Ramos (cell line): ENCODE data around the gene C8G.

Experiments
- in situ Hi-C: fragments of 300-500 bp; cut with MboI; formaldehyde crosslinking; loops from one replicate; pipeline ENCODE4 v1.14.3; 2022; ENCODE audit warnings: low sequenced_read_pairs; ENCODE audit not compliant: unreplicated experiment

C8G gene

DNA sequence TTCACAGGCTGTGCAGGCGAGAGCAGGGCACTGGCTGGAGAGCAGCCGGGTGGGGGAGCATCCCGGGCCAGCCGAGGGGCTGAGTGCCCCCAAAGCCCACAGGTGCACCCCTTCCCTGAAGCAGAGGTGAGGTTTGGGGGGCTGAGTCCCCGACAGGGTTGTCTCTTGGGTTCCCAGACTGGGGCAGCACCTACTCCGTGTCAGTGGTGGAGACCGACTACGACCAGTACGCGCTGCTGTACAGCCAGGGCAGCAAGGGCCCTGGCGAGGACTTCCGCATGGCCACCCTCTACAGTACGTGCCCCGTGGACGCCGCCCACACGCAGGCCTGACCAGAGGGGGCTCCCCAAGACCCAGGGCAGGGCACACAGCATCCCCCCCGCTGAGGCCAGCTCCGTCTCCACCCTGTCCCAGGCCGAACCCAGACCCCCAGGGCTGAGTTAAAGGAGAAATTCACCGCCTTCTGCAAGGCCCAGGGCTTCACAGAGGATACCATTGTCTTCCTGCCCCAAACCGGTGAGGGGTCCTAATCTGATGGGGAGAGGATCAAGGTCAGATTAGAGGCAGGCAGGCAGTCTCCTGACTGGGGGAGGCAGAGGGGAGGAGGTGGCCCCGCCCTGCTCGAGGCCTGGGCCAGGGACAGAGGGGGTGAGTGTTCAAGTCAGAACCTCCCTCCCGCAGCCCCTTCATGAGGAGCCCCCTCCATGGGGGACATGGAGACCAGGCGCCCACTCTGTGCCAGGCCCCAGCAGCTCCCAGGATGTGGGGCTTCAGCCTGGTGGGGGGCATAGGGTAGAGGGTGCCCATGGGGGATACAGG, 34.9 kb downstream of the C8G start:
- in situ Hi-C loops, result no loop called here

DNA sequence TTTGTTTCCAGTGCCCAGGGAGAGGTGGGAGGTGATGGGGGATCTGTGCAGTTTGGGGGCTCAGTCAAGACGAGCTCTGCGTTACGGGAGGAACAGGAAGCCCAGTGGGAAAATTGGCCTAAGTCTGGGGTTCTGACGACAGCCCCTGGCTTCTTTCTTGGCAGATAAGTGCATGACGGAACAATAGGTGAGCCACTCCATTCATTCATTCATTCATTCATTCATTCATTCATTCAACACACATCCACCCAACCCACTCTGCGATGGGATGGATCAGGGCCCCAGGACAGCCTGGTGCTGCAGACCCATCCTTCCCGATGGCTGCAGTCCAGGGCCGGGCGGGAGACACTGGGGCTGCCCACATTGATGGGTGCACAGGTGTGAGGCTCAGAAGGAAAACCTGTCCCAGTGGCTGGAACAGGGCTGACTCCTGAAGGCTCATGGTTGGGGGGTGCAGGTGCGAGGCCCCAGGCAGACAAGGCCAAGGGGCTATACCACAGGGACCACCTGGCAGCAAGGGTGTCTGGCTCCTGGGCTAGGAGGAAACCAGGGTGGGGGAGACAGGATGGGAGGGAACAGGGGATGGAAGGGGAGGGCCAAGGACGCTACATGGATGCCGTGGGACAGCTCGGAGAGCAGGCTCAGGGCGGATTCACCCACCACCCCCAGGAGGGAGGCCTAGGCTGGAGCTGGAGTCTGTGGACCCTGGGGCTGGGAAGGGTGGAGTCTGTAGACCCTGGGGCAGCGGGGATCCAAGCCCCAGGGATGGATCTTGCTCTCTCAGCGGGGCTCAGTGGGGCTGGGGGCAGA, 35.8 kb downstream of the C8G start:
- in situ Hi-C loops, result no loop called here

DNA sequence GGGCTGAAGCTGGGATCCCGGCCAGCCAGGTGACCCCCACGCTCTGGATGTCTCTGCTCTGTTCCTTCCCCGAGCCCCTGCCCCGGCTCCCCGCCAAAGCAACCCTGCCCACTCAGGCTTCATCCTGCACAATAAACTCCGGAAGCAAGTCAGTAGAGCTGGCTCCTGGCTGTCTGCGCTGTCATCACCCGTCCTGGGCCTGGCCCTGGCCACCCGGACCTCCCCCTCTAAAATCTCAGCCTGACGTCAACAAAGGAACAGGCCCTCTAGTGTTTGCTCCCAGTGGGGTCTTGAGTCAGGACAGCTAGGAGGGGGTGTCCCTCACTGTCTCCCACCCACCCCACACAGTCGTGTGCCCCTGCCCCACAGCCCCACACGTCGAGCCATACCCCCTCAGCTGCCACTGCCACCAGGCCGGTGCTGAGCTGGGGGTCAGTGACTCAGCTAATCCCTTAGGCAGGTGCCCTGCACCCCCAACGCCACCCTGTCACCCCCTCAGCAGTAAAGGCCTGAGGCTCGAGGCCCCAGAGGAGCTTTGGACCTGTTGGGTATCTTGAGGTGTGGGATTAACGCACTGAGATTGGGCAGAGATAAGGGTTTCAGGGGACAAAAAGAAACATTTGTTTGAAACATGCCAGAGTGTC, 36.7 kb downstream of the C8G start:
- in situ Hi-C loops, result no loop called here

- in situ Hi-C loops, result no loop called here
Observed at GRCh38 chr9:136982232-136983051, 37.4 kb downstream of the C8G start, which contains the start of gene LCNL1. Gene LCNL1 (plus strand): TSS chr9:136982993. CDS start chr9:136983587, 594 bp downstream.

- in situ Hi-C loops, result no loop called here
Observed at GRCh38 chr9:136983167-136983566, 38.1 kb downstream of the C8G start.

- in situ Hi-C loops, result no loop called here
Observed at GRCh38 chr9:136983656-136984314, 38.7 kb downstream of the C8G start.

DNA sequence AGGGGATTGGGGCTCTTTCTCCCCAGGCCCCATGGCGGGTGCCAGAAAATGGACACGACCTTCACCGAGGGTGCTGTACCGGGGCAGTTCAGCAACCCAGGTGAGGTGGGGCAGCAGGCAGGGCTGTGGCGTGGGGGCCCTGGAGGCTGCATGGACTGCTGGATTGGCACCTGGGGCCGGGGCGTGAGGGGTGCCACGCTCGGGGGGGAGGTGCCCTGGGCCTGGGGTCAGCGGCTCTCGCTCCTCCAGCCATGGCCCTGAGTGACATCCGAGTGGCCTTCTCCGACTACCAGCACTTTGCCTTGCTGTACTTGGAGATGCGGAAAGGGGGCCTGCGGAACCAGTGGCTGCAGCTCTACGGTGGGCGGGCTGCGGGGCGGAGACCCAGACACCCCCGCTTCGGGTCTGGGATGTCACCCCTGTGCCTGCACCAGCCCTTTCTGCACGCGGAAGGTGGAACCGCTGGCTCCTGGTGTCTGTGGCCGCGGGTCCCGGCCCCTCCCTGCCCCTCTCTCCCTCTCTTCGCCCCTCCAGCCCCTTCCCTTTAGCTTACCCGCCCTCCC, 39.5 kb downstream of the C8G start:
- in situ Hi-C loops, result no loop called here

- in situ Hi-C loops, result no loop called here
Observed at GRCh38 chr9:136985027-136985602, 40.1 kb downstream of the C8G start.

DNA sequence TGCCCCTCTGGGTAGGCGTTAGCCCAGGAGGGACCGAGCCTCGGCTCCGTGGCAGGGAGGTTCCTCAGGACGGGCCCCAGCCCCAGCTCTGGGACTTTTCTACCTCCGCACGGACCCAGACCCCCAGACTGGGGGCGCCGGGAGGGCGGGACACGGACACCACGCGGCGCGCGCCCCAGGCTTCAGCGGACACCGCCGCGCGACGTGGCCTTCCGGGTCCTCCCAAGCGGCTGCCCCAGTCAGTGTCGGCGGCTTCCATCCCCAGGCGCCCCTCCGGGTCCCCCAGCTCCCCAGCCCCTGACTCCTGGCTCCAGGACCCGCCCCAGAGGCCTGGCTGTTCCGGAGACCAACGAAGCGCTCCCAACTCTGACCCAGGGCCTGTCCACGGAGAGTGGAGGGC, 40.8 kb downstream of the C8G start:
- in situ Hi-C loops, result no loop called here

- in situ Hi-C loops, result no loop called here
Observed at GRCh38 chr9:136988872-136989271, 43.8 kb downstream of the C8G start.

DNA sequence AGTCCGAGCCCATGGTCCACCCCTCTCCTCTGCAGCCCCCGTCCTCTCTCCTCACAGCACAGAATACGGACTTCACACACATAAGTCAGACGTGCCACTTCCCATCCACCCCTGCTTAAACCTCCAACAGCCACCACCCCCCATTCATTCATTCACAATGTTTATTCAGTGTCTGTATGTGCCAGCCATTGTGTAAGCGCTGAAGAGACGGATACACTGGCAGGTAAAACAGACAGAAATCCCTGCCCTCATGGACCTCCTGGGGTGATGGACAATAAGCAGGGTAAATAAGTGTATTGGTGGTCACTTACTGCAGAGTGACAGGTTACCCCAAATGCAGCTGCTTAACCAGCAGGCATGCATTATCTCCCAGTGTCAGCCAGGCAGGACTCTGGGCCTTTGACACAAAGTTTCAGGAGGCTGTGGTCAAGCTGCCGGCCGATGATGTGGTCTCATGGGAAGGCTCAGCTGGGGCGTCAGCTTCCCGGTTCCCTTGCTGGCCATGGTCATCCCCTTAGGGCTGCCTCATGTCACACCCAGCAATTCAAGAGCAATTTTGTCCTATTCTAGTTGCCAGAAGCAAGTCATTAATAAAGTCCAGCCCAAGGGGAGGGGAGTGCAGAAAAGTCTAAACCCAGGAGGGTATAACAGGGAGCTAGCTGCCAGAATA, 45.3 kb downstream of the C8G start:
- in situ Hi-C loops, result no loop called here

DNA sequence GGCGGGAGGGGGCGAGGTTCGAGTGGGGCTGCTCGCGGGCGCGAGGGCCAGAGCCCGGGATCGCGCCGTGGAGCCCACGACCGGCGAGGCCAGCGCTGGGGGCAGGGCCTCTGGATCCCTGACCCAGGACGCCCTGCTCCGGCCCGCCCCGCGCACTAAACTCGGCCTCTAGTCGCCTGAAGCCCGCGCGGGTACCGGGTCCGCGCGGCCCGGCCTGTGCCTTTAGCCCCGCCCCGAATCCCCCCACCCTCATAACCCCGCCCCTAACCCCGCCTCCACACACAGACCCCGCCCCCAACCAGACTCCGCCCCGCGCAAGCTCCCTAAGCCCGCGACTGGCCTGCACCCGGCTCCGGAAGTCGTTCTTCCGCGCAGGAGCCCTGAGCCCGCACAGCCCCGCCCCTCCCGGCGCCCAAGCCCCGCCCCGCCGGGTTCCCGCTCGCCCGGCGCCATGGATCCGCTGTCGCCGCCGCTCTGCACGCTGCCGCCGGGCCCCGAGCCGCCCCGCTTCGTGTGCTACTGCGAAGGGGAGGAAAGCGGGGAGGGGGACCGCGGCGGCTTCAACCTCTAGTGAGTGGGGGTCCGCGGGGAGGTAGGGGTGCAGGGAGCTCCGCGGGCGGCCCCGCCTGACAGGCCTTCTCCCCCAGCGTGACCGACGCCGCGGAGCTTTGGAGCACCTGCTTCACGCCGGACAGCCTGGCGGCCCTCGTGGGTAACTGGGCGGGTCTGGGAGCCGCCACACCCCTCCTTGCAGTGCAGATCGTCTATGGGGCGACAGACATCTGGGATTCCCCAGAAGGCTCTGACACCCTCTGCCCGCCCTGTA, 47.2 kb downstream of the C8G start, which contains the start of gene PAXX:
Gene PAXX, plus strand, starts transcription at position 430 of the 826 bp plus-strand sequence. Its CDS starts 22 bp downstream, at position 452.
- in situ Hi-C loops, result no loop called here

DNA sequence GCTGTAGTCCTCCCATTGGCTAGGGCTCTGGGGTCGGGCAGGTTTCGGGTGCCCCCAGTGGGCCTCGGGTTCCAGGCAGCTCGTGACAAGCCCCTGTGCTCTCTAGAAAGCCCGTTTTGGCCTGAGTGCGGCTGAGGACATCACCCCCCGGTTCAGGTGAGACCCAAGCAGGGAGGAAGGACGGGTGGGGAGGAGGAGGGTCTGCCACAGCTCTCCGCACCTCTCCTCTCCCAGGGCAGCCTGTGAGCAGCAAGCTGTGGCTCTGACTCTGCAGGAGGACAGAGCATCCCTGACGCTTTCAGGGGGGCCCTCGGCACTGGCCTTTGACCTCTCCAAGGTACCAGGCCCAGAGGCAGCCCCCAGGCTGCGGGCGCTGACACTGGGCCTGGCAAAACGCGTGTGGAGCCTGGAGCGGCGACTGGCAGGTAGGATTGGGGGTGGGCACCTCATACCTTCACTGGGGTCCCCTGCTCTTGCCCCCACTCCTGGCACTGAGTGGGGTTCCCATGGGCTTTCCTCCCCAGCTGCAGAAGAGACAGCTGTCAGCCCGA, 47.9 kb downstream of the C8G start:
- in situ Hi-C loops, result no loop called here

- in situ Hi-C loops, result no loop called here
Observed at GRCh38 chr9:136994180-136994887, 49.3 kb downstream of the C8G start.

GRCh38 chr9:136994888-136995230, 49.8 kb downstream of the C8G start:
- in situ Hi-C loops, result no loop called here

DNA sequence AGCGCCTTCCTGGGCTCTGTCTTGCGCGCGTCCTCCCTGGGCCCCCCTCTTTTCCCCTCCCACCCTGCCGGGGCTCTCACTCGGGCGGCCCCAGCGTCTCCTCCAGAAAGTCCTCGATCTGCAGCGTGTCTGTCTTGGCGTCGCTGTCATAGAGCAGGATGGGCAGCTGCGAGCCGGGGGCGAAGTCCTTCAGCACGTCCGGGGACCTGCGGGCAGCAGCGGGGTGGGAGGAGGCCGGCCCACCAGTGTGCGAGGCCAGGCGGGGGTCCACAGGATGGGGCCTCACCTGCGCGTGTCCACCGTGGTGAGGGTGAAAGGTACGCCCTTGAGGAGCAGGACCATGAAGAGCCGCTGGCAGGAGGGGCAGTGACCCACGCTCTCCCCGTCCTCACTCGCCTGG, 50.3 kb downstream of the C8G start:
- in situ Hi-C loops, result no loop called here
